SKM-1 (cell line): ENCODE results near the gene EXOC3.
"Not testable (repeated sequence)": the region's sequence is repeated elsewhere in the genome, so short reads cannot be mapped to it uniquely, and the experiment has no call there.

Source experiments
- DNase-seq: peaks from one replicate; lab custom pipeline; 2025; ENCODE audit not compliant: unreplicated experiment; lab: John Stamatoyannopoulos, UW

EXOC3 gene

GRCh38 chr5:472076-472655 is 29.2 kb downstream of the EXOC3 start:
- no peak for DNase-seq

- peak; percentile 77 for DNase-seq
Measured at GRCh38 chr5:472656-473550, 29.9 kb downstream of the EXOC3 start.

GRCh38 chr5:473551-474192 is 30.7 kb downstream of the EXOC3 start:
- no peak for DNase-seq

- DNase-seq: not testable (repeated sequence)
Measured at GRCh38 chr5:474232-474839, 31.4 kb downstream of the EXOC3 start.

GRCh38 chr5:474840-475661 is 32.1 kb downstream of the EXOC3 start:
- DNase-seq: no peak

- no peak for DNase-seq
Measured at GRCh38 chr5:475704-476101, 32.7 kb downstream of the EXOC3 start.

- no peak for DNase-seq
Measured at GRCh38 chr5:476102-476813, 33.3 kb downstream of the EXOC3 start.

GRCh38 chr5:476814-477175 is 33.8 kb downstream of the EXOC3 start:
- DNase-seq: no peak

GRCh38 chr5:477247-477646 is 34.3 kb downstream of the EXOC3 start:
- DNase-seq: no peak

GRCh38 chr5:477871-478270 is 34.9 kb downstream of the EXOC3 start:
- DNase-seq: no peak

- DNase-seq: no peak
Measured at GRCh38 chr5:478369-478981, 35.5 kb downstream of the EXOC3 start.

GRCh38 chr5:478982-479535 is 36.1 kb downstream of the EXOC3 start:
- DNase-seq: no peak

GRCh38 chr5:479566-480319 is 36.8 kb downstream of the EXOC3 start:
- no peak for DNase-seq

- DNase-seq: no peak
Measured at GRCh38 chr5:481347-481746, 38.4 kb downstream of the EXOC3 start.

- DNase-seq: no peak
Measured at GRCh38 chr5:482021-482420, 39.0 kb downstream of the EXOC3 start.

GRCh38 chr5:482506-482905 is 39.5 kb downstream of the EXOC3 start:
- no peak for DNase-seq

GRCh38 chr5:483011-483410 is 40.0 kb downstream of the EXOC3 start:
- DNase-seq: no peak

- DNase-seq: no peak
Measured at GRCh38 chr5:483434-484140, 40.6 kb downstream of the EXOC3 start.
